Endothelial cell of umbilical vein (primary cell): Measurements from ENCODE around the gene RPL15. TPM values are rescaled to one million over a fixed set of nuclear protein-coding genes. Genes with fewer than 3 reads are reported as not detected.
A peak's percentile ranks its signal among the peaks of the same experiment; 100 is the strongest.

Experiments
- BruUV-seq: library from RNA; stranded (reverse); fragments of 400-500 nt; replicated peaks from 2 replicates; lab custom pipeline; 2021; lab: Mats Ljungman, UMichigan
- CTCF ChIA-PET: fragments of 300-600, 350-600 bp; sonication (Branson Sonifier 250); formaldehyde crosslinking; loops from one replicate; lab custom pipeline; 2021; ENCODE audit warnings: antibody characterized with exemption, inconsistent platforms; lab: Charles Lee
- POLR2A ChIA-PET: fragments of 300-600, 350-600 bp; sonication (Branson Sonifier 250); formaldehyde crosslinking; loops from one replicate; lab custom pipeline; 2021; ENCODE audit warnings: antibody characterized with exemption, inconsistent platforms; lab: Charles Lee
- DNase-seq: peaks from one replicate; pipeline ENCODE4 v3.0.0-alpha.2; 2011; ENCODE audit warnings: low read depth, low spot score
- FAIRE-seq: peaks from 2 replicates; lab custom pipeline; 2011; peaks lifted over from hg19 to GRCh38; lab: Jason Lieb, UNC
- H2AFZ ChIP-seq: 2 replicates; pipeline ENCODE4 v1.6.0; 2012; ENCODE audit warnings: low read depth, low read length, control low read depth, inconsistent platforms
- H3K27ac ChIP-seq: 2 replicates; pipeline ENCODE4 v1.5.1; 2011; ENCODE audit warnings: low read depth, mild to moderate bottlenecking, control low read depth, low read length, moderate library complexity; ENCODE audit not compliant: insufficient read depth
- H3K27me3 ChIP-seq, 2 experiments: 2 replicates each; pipeline versions ENCODE4 v1.6.0 to v1.6.1; 2011; ENCODE audit warnings: low read length in 2 of 2, mixed read lengths in 1 of 2; ENCODE audit not compliant: control insufficient read depth in 2 of 2, insufficient read depth in 2 of 2
- H3K36me3 ChIP-seq, 2 experiments: 2 replicates in 1 of 2; 3 replicates in 1 of 2; pipeline ENCODE4 v1.5.1; 2011; ENCODE audit warnings: low read length in 2 of 2, mild to moderate bottlenecking in 1 of 2, moderate library complexity in 1 of 2; ENCODE audit not compliant: control insufficient read depth in 2 of 2, insufficient read depth in 2 of 2; ENCODE audit errors: extremely low read depth in 1 of 2
- H3K4me1 ChIP-seq: 3 replicates; pipeline ENCODE4 v1.5.1; 2011; ENCODE audit warnings: mild to moderate bottlenecking, low read length; ENCODE audit not compliant: control insufficient read depth, insufficient read depth; ENCODE audit errors: extremely low read depth
- H3K4me2 ChIP-seq: 2 replicates; pipeline ENCODE4 v1.6.1; 2011; ENCODE audit warnings: low read length, control low read depth, mixed read lengths; ENCODE audit not compliant: insufficient read depth
- H3K4me3 ChIP-seq, 3 experiments: fragments of 200-600 bp in 1 of 3; sonication (generic), shearing (Covaris generic) in 1 of 3; replicated peaks in 1 of 3; 2 replicates each; pipeline ENCODE4 v1.5.1; 2011 to 2016; ENCODE audit warnings: control low read depth in 3 of 3, low read length in 3 of 3, mild to moderate bottlenecking in 2 of 3, inconsistent platforms in 1 of 3, low read depth in 1 of 3, moderate library complexity in 1 of 3; ENCODE audit not compliant: insufficient read depth in 1 of 3
- H3K79me2 ChIP-seq: 2 replicates; pipeline ENCODE4 v1.6.0; 2012; ENCODE audit warnings: low read length, inconsistent platforms; ENCODE audit not compliant: control insufficient read depth, insufficient read depth
- H3K9ac ChIP-seq: replicated peaks from 2 replicates; pipeline ENCODE3; 2011; ENCODE audit warnings: low read length, control low read depth; ENCODE audit not compliant: insufficient read depth; ENCODE audit errors: extremely low read depth
- H3K9me1 ChIP-seq: replicated peaks from 3 replicates; pipeline ENCODE4 v1.6.0; 2011; ENCODE audit warnings: mild to moderate bottlenecking, low read length; ENCODE audit not compliant: control insufficient read depth, insufficient read depth; ENCODE audit errors: extremely low read depth
- H3K9me3 ChIP-seq: replicated peaks from 2 replicates; pipeline ENCODE4 v1.5.1; 2012; ENCODE audit warnings: low read length, inconsistent platforms; ENCODE audit not compliant: control insufficient read depth, insufficient read depth
- H4K20me1 ChIP-seq: replicated peaks from 2 replicates; pipeline ENCODE3; 2011; ENCODE audit warnings: mild to moderate bottlenecking, low read length; ENCODE audit not compliant: control insufficient read depth, insufficient read depth; ENCODE audit errors: extremely low read depth
- EZH2 ChIP-seq: IDR thresholded peaks from 2 replicates; pipeline ENCODE4 v1.6.1; 2012; ENCODE audit warnings: borderline replicate concordance, low read depth, mild to moderate bottlenecking, moderate library complexity, low read length, inconsistent platforms; ENCODE audit not compliant: severe bottlenecking
- GATA2 ChIP-seq: IDR thresholded peaks from 2 replicates; pipeline ENCODE4 v1.7.0; 2011; ENCODE audit warnings: low read depth, mild to moderate bottlenecking, moderate library complexity, mixed read lengths, low read length; ENCODE audit not compliant: insufficient read length, insufficient read depth
- JUN ChIP-seq: IDR thresholded peaks from 2 replicates; pipeline ENCODE4 v1.6.1; 2011; ENCODE audit warnings: borderline replicate concordance, low read depth; ENCODE audit not compliant: insufficient read length, insufficient read depth
- MYC ChIP-seq: IDR thresholded peaks from one replicate; pipeline ENCODE4 v1.6.1; 2011; ENCODE audit warnings: mild to moderate bottlenecking, low read depth, low read length
- POLR2A ChIP-seq: IDR thresholded peaks from 2 replicates; pipeline ENCODE4 v1.6.1; 2012; ENCODE audit warnings: low read depth, mild to moderate bottlenecking, control low read depth, low read length
- POLR2AphosphoS5 ChIP-seq: IDR thresholded peaks from 2 replicates; pipeline ENCODE4 v1.6.1; 2012; ENCODE audit warnings: low read depth, mild to moderate bottlenecking, control low read depth, low read length, moderate library complexity; ENCODE audit not compliant: insufficient read depth
- dilution Hi-C: fragments of 300-500 bp; cut with MboI; formaldehyde crosslinking; loops from one replicate; pipeline ENCODE4 v1.15.0; 2019; ENCODE audit warnings: low sequenced_read_pairs; ENCODE audit not compliant: extremely low pct_ligation_motif_present
- intact Hi-C: fragments of 100-400 bp; cut with micrococcal nuclease; formaldehyde crosslinking; loops from one replicate; pipeline ENCODE4 v1.10.0; 2022
- polyA plus RNA-seq, 4 experiments: library from polyadenylated mRNA; depleted of rRNA in 3 of 4; stranded (reverse) in 3 of 4; unstranded in 1 of 4; fragments of >200 nt; gene quantifications; 2 replicates each; pipeline versions ENCODE4 v1.2.1 to v1.2.3, GENCODE V29; 2011 to 2012; ENCODE audit warnings: missing spikeins in 1 of 4
- total RNA-seq: library from RNA; stranded (reverse); gene quantifications from 2 replicates; pipeline ENCODE4 v1.2.3, GENCODE V29; 2021
- TF ChIP-seq, protein P1 (sequence below): IDR thresholded peaks from 2 replicates; pipeline ENCODE4 v1.6.1; 2011; ENCODE audit not compliant: insufficient read depth, insufficient read length

The RPL15 gene
- total and polyA plus RNA-seq, 2 donors (not counting 3 experiments of a cell fraction or from before 2014, with no cell fraction given): 1,901 to 5,777 TPM

DNA sequence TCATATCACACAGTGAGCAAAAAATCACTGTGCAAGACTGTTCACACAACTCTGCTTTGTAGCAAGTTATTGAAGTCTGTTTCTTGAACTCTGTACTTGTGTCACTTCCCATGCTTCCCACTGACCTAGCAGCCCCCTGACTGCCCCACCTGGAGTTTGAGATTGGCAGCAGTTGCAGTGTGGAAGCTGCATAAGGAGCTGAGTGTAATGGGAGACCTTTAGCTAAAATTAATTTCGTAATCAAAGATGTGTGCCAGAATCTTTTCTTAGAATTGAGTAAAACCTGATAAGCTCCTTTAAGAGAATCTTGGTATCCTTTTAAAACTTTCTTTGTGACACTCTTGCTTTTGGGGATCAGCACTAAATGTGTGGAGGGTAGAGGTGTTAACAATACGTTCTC lies 43.0 kb upstream of the RPL15 start:
- BruUV-seq: no TSS peak
- Histone ChIP-seq H2AFZ (no peak overlapping the region), H3K79me2 (peaks cover 36% of the 10 kb centered on the region), H3K9me3 (no peaks in the 10 kb centered on the region), H3K4me2 (no peak overlapping the region), H3K27ac (no peak overlapping the region), H3K36me3 (no peaks in the 10 kb centered on the region), H3K4me1 (peaks cover 32% of the 10 kb centered on the region), H3K9me1 (no peaks in the 10 kb centered on the region), H3K4me3 (no peak overlapping the region), H3K9ac (no peak overlapping the region), H4K20me1 (peaks cover 6% of the 10 kb centered on the region), H3K27me3 (no peaks in the 10 kb centered on the region)
- FAIRE-seq (no peak), DNase-seq (peak; percentile 55)
- dilution Hi-C loops (no loop called here), intact Hi-C loops (loop anchor here (2.0 kb wide), 2 partner anchors 43 to 67 kb away; partner anchors contain the start of genes NKIRAS1 and RPL15)
- no peak for TF ChIP-seq MYC
- TF ChIP-seq POLR2A: no peak
- no peak for TF ChIP-seq JUN
- no peak for TF ChIP-seq POLR2AphosphoS5
- CTCF ChIA-PET: interaction anchor here (1.5 to 2.3 kb wide), 3 partner anchors 15 to 40 kb away, joined by 4 to 13 read pairs (median 6); no protein-coding TSS in a partner anchor
- POLR2A ChIA-PET: interaction anchor here (1.3 kb wide), 1 partner anchor 43 kb away, joined by 6 read pairs; the partner anchor contains the start of genes NKIRAS1 and RPL15

DNA sequence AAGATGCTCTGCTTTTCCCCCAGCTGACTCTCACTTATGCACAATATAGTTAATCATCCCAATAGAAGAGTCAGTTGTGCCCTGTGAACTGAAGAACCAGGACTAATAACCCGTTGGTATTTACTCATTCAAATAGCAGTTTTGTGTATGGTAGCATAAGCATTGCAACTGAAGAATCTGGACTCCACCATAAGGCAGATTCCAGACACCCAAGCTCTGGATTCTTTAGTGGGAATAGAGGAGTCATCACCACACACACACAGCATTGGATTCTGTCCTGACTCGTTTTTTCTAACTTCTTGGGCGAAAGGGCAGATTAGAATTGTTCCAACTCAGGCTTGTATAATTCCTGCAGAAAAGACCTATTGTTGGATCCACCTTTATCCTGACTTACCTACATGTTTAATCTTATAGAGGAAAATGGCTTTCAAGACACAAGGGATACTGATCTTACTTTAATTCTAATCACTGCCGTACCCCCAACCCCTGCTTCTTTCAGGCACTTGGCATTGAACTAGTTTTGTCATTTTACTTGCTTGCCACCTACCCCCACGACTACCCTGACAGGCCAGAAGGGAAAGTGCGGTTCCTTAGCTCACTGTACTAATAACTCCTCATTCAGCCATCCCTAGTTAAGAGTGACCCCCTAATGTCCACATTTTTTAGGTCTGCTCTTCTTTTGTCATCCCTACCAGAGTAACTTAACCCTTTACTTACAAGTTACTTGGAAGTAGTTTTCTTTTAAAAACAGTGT lies 42.4 kb upstream of the RPL15 start:
- POLR2A ChIA-PET: interaction anchor here (1.3 to 2.0 kb wide), 2 partner anchors 8 to 42 kb away, joined by 6 read pairs; partner anchors contain the start of genes NKIRAS1 and RPL15
- no peak overlapping the region for H3K9ac ChIP-seq
- H3K4me2 ChIP-seq: peak overlapping the region; percentile 43
- no peaks in the 10 kb centered on the region for H3K27me3 ChIP-seq
- no peaks in the 10 kb centered on the region for H3K9me1 ChIP-seq
- H3K79me2 ChIP-seq: peaks cover 35% of the 10 kb centered on the region
- H3K9me3 ChIP-seq: no peaks in the 10 kb centered on the region
- intact Hi-C loops: loop anchor here (2.0 to 5.0 kb wide), 5 partner anchors 42 to 692 kb away; partner anchors contain the start of genes NKIRAS1, RPL15 and UBE2E2
- FAIRE-seq: no peak
- no TSS peak for BruUV-seq
- TF ChIP-seq, protein P1, sequence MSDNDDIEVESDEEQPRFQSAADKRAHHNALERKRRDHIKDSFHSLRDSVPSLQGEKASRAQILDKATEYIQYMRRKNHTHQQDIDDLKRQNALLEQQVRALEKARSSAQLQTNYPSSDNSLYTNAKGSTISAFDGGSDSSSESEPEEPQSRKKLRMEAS: no peak
- TF ChIP-seq EZH2: no peak
- no peak for TF ChIP-seq POLR2AphosphoS5
- no peak for TF ChIP-seq GATA2
- TF ChIP-seq JUN: no peak
- CTCF ChIA-PET: interaction anchor here (0.8 to 3.4 kb wide), 5 partner anchors 8 to 40 kb away, joined by 4 to 16 read pairs (median 6); no protein-coding TSS in a partner anchor
- dilution Hi-C loops: no loop called here
- peaks cover 32% of the 10 kb centered on the region for H3K4me1 ChIP-seq
- no peak for DNase-seq
- peaks cover 6% of the 10 kb centered on the region for H4K20me1 ChIP-seq
- H3K27ac ChIP-seq: no peak overlapping the region
- H2AFZ ChIP-seq: no peak overlapping the region
- H3K4me3 ChIP-seq: no peak overlapping the region
- no peaks in the 10 kb centered on the region for H3K36me3 ChIP-seq
